HG02588 (cell line): Measurements from ENCODE around the gene CACNA1C.

Experiments used
- ATAC-seq: cut with Tn5 transposase; IDR thresholded peaks from one replicate; pipeline ENCODE4 v1.9.1; 2021; ENCODE audit warnings: mild to moderate bottlenecking, moderate library complexity; ENCODE audit not compliant: unreplicated experiment

The CACNA1C gene

DNA sequence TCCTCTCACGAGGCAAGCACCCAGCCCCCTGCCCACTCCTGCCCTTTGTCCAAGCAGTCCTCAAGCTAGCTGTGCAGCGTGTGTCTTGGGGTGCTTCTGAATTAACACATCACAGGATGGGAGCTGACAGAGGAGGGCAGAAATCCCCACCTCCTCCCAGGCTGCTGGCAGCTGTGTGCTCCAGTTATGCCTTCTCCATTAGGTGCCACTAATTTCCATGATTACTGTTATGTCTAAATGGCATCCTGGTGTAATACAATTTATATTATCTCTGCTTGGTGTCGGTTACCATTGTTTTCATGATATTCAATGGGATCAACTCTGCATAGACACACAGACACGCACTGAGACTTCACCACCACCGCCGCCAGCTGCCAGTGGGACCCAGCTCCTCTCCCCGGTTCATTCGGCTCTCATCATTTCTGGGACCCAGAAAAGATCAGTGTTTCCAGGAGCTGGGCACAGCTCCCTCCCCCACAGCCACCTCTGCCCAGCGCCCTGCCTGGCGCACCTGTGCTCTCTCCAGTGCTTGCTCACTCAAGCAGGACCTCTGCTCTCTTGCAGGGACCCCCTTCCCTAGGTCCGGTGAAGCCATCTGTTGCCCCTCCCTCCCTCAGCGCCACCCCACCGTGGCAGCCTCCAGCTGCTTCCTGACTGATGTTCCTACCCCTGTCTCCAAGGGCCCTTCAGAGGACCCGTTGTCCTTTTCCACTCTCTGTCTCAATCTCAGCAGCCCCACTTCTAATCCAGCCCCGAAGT lies 574.5 kb downstream of the CACNA1C start:
- ATAC-seq = no peak

DNA sequence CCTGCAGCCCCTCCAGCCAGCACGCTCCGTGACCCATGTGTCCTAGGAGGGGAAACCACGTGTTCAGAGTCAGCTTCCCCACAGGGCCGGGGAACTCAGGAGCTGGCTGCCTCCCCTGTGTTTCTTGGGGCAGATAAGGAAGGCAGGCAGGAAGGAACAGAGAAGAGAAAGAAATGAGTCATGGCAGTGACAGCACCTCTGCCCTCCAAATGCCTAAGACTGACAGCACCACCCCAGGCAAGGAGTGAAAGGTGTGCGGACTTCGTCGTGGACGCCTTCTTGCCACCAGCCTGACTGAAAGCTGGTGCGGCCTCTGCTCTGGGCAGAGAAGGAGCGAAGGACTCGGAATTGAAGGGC lies 575.0 kb downstream of the CACNA1C start:
- no peak for ATAC-seq

DNA sequence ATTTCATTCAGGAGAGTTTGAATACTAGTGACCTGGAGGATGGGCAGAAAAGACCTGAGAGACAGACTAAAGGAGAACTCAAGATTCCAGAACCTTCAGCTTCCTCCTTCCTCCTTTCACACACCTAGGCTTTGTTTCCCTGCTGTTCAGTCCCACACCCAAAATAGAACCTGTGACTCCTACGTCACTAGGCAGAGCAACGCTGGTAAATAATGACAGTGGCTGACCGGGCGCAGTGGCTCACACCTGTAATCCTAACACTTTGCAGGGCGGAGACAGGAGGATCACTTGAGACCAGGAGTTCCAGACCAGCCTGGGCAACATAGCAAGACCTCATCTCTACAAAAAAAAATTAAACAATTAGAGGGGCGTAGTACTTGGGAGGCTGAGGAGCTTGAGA lies 575.6 kb downstream of the CACNA1C start:
- no peak for ATAC-seq

DNA sequence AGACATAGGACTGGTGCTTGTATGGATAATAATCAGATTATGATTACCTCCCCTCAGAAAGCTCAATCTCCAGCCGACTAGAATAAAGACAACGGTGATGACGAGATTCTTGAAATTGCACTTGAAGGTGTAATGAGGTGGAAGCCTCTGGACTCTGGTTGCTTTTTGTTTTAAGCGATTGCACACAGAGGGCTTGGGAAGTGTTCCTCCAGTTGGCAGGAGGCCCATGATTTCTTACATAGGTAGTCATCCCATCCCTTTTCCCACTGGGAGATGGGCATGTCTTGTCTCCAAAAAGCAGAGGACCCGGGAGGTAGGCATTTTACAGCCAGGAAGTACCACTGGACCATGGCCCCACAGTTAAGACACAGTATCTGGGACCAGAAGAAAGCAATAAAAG lies 576.3 kb downstream of the CACNA1C start:
- no peak for ATAC-seq

DNA sequence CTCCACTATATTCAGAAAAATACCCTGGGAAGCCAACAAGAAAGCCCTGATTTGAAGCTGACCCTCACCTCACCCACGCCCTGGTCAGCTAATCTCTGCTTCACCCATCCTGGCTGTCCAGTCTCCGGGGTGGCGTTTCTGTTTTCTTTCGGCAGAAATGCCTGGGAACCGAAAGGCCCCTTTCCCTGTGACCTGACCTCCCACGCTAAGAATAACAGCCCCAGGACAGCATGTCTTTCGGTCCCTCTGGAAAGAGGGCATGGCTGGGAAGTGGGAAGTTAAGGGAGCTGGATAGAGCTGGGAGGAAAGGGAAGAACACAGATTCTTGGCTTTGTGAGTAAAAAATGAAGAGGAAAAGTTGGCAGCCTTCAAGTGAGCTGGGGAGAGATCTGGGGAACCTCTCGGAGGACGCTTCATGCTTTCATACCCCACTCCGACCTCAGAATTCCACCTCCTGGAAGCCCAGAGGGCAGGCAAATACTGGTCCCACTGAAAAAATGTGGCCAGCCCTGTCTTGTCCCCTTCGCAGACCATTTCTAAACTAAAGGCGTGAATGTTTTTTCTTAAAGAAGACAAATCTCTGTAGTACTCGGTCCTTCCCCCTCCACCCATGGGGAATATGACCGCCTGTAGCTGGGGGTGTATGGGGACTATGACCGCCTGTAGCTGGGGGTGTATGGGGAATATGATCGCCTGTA lies 579.0 kb downstream of the CACNA1C start:
- no peak for ATAC-seq

DNA sequence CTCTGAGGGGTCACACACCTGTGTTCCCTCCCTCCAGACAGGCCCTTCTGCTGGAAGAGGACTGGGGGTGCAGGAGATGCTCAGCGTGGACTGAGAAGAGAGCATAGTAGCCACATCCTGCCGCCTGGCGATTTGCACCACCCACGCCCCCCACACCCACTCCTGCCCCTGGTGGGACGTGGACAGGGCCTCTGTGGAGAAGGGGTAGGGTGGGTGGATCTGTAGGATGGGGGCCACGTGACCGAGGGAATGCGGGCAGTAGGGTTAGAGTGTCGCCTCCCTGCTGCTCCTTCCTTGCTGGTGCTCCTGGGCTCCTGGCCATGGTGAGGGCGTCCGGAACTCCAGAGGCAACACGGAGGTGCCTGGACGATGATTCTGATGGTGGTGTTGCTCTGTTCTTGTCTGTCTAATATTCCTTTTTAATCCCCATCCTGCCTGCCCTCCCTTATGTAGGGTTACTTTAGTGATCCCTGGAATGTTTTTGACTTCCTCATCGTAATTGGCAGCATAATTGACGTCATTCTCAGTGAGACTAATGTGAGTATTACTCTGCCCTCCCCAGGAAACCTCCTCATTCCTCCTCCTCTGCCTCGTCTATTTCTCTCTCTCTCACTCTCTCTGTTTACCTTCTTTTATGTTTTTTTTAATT lies 580.5 kb downstream of the CACNA1C start:
- no peak for ATAC-seq

DNA sequence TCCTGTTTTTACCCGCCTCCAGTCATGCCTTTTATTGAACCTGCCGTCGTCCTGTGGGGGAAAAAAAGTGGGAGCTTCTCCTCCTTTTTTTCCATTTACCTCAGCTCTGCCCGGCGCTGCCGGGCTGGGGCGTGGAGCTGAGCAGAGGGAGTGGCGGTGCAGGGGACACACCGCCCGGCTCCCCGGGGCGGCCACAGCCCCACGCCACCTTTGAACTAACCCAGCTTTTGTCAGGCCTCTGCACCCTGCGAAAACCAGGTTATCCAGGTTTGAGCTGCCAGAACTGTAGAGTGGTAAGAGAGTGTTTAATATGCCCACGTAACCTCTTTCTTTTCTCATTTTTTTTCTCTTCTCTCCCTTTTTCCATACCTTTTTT lies 581.0 kb downstream of the CACNA1C start:
- ATAC-seq = no peak

DNA sequence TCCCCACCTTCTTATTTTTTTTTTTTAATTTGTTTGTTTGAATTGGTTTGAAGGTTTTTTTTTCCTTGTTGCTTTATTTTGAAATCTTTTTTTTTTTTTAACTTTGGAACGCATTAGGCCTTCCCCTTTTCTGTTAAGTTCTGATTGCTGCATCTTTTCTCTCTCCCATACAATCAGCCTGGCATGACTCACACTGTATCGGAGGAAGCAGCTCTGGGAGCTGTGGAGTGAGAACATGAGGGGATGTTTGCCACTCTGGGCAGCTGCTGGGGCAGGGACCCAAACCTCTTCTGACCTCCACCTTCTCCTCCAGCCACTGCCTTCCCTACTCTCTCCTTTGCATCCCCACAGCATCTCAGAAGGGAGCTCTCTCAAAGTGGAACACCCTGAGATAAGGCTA lies 581.7 kb downstream of the CACNA1C start:
- no peak for ATAC-seq

DNA sequence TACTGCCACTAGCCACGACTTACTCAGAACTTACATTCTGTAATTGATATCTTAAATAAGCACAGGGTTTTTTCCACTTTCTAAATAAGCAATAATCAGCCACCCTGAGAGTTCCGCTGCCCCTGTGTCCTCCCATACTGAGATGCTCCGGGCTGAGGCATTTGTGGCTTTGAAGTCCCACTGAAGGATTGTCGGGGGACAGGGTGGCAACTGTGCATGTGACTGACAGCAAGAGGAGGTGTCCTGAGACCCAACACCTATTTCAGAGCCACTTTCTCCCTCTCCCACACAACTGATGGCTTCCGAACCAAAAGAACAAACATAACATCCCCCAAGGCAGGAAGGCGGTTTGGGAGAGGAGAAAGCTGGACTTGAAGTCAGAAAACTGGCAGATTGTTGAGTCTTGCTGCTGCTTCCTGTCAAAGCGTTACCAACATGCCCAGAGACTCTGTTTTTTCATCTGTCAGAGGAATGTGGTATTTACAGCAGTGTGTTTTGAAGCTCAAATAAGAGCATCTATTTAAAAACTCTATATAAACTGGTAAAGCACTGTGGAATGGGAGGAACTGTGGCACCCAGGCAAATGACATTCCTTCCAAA lies 584.1 kb downstream of the CACNA1C start:
- ATAC-seq = no peak

DNA sequence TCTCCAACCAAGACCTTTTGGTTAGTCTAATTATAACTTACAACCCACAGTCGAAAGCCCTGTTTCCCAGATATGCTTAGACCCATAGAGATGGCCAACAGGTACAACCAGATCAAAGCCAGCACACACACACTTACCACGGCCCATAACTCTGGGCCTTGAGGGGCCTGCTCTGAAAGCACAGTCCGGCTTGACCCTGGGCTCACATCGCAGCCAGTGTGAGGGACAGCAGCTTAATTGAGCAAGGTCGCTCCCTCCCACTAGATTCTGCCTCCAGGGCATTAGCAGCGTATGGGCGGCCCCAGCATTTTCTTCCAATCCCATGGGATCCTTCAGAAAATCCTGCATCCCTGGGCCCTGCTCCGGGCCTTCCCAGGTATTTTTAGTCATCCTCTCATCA lies 584.6 kb downstream of the CACNA1C start:
- no peak for ATAC-seq

DNA sequence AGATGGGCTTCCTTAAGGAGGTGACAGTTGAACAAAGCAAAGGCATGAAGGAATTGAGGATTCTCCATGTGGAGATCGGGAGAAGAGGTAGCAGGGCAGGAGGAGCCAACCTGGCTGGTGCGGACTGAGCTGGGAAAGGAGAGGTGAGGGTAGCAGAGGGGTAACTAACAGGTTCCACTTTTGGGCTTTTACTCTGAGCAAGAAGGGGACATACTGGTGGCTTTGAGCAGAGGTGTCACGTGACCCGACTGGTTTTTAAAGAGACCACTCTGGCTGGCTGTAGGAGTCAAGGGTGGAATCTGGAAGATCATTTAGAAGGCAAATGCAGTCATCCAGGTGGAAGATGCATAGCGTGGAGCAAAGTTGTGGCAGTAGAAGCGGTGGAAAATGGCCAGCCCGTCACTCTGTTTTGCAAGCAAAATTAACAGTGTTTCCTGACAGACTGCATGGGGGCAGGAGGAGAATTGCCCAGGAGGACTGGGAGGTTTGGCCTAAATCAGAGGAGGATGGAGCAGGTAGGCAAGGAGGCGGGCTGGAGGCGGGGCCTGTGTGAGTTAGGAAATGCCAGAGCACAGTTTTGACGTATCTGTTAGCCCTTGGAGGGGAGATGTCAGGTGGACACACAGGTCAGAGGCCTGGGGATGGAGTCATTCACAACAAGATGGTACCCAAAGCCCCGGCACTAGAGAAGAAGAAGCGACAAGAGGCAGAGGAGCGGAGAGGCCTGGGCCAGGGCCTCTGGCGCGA lies 585.7 kb downstream of the CACNA1C start:
- ATAC-seq = no peak

DNA sequence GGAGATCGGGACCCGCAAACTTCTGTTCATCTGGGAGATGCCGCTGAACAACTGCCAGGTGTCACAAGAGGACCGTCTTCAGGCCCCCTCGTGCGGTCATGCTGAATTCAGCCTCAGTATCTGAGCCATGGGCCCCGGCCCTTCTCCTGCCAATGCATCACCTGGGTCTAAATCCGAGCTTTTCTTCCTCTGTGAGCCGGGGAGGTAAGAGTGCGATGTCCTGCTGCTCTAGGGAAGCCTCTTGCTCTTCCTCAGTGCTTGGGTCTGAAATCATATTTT lies 586.2 kb downstream of the CACNA1C start:
- no peak for ATAC-seq

DNA sequence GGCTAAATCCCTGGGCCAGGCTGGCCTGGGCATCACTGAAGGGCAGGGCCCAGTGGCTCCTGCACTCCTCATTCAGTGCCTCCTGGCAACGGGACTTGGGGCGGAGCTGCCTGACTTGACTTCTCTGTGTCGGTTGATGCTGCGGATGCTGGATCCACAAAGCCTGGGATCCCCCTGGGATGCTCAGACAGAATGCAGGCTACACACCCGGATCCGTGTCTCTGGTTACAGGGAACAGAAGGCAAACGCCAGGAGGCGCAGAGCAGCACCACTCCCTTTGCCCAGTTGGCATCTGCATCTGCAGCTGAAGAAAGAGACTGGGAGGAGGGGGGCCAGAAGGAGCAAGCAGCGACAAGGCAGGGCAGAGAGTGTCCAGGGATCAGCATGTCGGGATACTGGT lies 587.5 kb downstream of the CACNA1C start:
- no peak for ATAC-seq

DNA sequence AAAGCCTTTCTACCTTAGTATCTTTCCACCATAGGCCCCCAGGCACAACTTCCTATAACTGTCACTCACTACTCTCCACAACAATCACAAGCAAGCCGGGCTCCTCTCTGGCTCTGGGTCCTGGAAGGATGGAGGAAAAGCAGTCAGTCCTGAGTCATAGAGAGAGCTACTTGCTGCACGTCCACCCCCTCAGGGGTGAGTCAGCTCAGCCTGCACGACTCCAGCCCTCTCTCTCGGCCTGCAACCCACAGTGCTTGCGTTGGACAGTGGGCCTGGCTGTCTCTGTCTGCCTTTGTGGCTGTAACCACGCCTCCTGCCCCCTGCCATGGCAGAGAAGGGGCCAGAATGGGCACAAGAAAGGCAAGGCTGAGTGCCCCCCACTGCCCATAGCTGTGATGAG lies 587.9 kb downstream of the CACNA1C start:
- ATAC-seq = no peak

DNA sequence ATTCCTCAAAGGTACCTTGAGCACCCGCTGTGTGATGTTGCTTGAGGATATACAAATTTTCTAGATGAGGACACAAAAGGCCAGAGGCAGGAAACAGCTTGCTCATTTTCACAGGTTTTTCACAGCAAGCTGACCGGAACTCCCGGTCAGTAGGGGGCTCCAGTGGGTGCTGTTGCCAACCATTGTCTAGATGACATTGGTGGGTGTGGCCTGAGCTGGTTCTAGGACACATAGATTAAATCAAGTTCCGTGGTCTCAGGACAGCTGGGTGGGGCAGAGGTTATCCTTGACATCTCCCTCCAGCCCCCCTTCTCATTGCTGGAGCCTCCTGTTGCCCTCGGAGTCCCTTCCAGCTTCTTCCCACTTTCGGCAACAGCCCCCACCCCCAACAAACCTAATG lies 588.4 kb downstream of the CACNA1C start:
- ATAC-seq = no peak

DNA sequence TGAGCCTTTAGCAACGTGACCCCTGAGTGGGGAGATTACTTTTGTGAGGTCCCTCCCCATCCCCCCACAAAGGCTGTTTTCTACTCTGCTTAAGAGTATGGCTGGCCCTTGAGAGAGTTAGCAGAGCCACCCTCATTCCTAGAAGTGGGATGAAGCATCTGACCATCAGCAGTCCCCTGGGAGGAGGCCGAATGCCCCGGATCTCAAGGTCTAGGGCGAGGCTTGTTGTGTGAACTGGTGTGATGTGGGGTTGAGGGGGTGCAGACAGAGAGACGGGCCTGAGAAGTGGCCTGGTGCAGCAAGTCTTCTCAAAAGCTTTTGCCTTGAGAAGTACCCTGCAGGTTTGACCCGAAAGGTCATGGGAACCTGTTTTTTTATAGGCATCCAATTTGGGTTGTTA lies 589.0 kb downstream of the CACNA1C start:
- ATAC-seq = no peak

DNA sequence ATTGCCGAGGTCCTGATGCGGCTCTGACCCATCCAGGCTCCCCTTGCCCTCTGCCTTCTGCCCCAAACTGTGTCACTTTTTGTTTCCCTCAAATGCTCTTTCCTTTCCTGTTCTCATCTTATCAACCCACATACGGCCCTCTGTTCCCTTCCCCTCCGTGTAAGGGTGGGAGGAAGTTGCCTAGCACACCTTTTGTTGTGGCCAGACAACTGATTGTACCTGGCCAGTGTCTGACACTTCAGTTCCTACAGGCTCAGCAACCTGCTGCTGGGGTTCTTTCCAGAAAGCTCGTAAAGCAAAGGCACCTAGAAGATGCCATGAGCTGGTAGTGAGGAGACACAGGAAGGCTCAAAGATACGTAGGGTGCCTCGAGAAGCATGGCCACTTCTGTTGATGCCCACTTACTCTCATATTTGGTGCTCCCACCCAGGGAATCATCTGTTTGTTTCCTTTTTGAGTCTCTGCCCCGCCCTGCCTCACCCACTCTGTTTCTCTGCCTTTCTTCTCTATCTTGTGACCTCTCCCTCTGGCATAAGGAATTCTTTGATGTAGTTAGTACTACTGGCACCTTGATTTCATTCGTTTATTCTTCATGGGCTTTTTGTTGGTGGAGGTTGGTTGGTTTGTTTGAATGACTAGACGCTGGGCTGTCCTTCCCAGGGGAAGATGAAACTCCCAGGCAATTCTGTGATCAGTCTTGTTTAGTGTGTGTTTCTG lies 589.5 kb downstream of the CACNA1C start:
- no peak for ATAC-seq

DNA sequence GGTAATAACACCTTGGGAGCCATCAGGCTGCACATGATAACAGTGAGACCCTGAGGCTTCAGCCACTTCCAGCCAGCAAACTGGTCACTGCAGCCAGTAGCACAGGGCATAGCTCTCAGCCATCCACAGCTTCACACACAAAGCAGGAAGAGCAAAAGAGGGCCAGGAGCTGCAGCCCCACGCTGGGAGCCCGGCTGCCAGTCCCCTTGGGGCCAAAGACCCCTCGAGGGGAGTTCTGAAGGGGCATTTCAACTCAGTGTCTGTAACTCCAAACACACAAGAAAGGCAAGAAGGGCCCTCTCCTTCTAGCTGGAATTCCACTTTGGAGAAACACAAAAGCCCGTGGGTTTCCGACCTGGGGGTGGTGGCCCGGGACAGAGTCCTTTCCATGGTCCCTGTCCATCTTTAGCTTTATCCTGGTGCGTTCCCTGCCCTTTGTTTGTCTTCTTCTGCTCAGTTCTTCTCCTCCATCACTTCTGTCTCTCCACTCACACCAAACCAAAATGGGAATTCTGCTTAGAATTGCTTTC lies 590.2 kb downstream of the CACNA1C start:
- ATAC-seq = no peak

DNA sequence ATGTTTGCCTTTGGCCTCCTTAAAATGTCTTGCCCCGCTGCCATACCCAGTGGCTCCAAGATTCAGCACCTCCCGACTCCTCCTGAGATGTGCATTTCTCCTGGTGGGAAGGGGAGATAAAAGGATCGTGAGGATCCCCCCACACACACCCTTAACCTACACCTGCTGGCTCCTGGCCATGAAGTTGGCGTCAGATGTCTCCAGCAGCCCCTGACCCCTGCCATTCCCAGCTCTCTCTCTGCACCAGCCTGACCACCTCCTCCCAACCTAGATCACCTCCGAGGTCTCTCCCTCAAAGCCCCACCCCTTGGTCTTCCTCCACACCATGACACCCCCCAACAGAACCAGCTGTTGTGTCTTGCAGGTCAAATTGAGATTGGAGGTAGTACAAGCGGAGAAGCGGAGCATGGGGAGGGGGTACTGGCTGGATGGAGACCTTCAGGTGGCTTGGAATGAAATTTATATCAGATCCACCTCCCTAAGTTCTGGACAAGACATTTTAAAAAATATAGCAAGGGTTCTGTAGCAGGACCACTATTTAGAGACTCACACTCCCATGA lies 590.9 kb downstream of the CACNA1C start:
- no peak for ATAC-seq

DNA sequence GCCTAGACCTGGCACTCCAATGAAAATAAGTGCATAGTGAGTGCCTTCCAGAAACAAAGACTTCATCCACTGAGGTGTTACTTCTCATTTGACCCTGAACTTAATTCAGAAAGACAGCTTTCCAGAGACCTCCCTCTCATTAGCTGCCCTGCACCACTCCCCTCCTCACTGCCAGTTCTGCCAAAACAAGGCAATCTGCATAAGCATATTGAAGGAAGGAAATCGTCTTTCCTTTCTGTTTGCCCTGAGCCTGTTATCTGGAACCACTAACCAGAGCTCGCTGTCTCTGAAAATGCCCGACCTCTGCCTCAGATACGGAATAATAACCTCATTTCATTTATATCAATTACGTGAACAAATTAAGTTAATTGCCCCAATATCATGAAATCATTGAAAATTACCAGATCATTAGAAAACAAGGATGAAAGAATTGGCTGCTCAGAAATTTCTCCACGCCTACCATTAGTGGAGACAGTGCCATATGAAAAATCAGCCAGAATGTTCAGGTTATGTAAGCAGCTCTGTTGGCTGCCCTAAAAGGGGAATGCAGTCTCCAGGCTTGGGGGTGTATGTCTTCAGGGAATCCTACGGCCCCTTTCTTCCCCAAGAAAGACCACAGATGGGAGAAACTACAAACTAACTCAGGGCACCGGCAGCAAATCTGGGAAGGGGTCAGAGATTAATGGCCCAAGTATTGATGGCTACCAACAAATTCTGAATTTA lies 592.1 kb downstream of the CACNA1C start:
- ATAC-seq = no peak
